Breast epithelium (tissue), 4 donors: ENCODE data around the gene WWOX. TPM values are rescaled to one million over a fixed set of nuclear protein-coding genes. Genes with fewer than 3 reads are reported as not detected.

ENCODE experiments used
- DNase-seq, 2 donors: peaks; one replicate each; pipeline ENCODE4 v3.0.0-alpha.2; 2019; ENCODE audit warnings: low spot score in 2 of 2
- H3K27ac ChIP-seq, 2 donors: fragments of 200-600 bp; sonication (generic) in 1 of 2; one replicate each; pipeline ENCODE4 v1.5.1; 2016 to 2019; ENCODE audit warnings: mild to moderate bottlenecking in 1 of 2
- H3K27me3 ChIP-seq, 2 donors: fragments of 200-600 bp; sonication (generic) in 1 of 2; one replicate each; pipeline versions ENCODE4 v1.5.1 to v1.6.0; 2017 to 2019; ENCODE audit warnings: control low read depth in 1 of 2, mild to moderate bottlenecking in 1 of 2
- H3K36me3 ChIP-seq: fragments of 200-600 bp; one replicate; pipeline ENCODE4 v1.5.1; 2019
- H3K4me1 ChIP-seq, 2 donors: fragments of 200-600 bp; sonication (generic); one replicate each; pipeline ENCODE4 v1.5.1; 2016 to 2019; ENCODE audit warnings: control low read depth in 1 of 2
- H3K4me3 ChIP-seq, 3 donors: fragments of 200-600 bp; sonication (generic); 1 replicate in 2 of 3; 2 replicates in 1 of 3; pipeline ENCODE4 v1.5.1; 2016 to 2019; ENCODE audit warnings: mild to moderate bottlenecking in 3 of 3, moderate library complexity in 2 of 3
- H3K9me3 ChIP-seq, 2 donors: fragments of 200-600 bp; sonication (generic) in 1 of 2; one replicate each; pipeline ENCODE4 v1.5.1; 2016 to 2019; ENCODE audit warnings: control low read depth in 1 of 2
- CTCF ChIP-seq, 3 donors: fragments of 450-650 bp; IDR thresholded peaks; one replicate each; pipeline ENCODE4 v1.5.1; 2016 to 2017; ENCODE audit warnings: antibody characterized with exemption in 3 of 3, mild to moderate bottlenecking in 3 of 3, moderate library complexity in 3 of 3
- POLR2A ChIP-seq: fragments of 450-650 bp; IDR thresholded peaks from one replicate; pipeline ENCODE4 v1.6.1; 2016; ENCODE audit warnings: antibody characterized with exemption, mild to moderate bottlenecking, moderate library complexity
- POLR2AphosphoS5 ChIP-seq, 3 donors: sonication (generic); formaldehyde crosslinking; IDR thresholded peaks; one replicate each; pipeline ENCODE4 v1.6.1; 2017; ENCODE audit warnings: antibody characterized with exemption in 3 of 3
- intact Hi-C: fragments of 100-400 bp; cut with DNase I; formaldehyde crosslinking; loops from one replicate; pipeline ENCODE4 v1.15.1; 2023; ENCODE audit warnings: low total_unique reads
- total RNA-seq, 3 donors: library from RNA; depleted of rRNA; stranded (reverse); fragments of >200 nt; gene quantifications; one replicate each; pipeline ENCODE4 v1.1.0, GENCODE V29; 2016

WWOX gene
- total RNA-seq, 3 donors from 2014 or later, result 42.9 to 73.6 (median 43.4) TPM

GRCh38 chr16:78170494-78170933, 71.1 kb downstream of the WWOX start:
- TF ChIP-seq CTCF (IDR thresholded peaks at IDR 0.05), result no peak
- TF ChIP-seq POLR2AphosphoS5 (IDR thresholded peaks at IDR 0.05), result no peak
- no peak for TF ChIP-seq POLR2A
- Histone ChIP-seq H3K4me3 (no peak overlapping the region), H3K27ac (no peak overlapping the region), H3K4me1 (peaks cover 0 to 4% of the 10 kb centered on the region in 2 donors), H3K27me3 (no peaks in the 10 kb centered on the region), H3K36me3 (no peaks in the 10 kb centered on the region), H3K9me3 (no peaks in the 10 kb centered on the region)
- DNase-seq, result no peak
- intact Hi-C loops, result loop anchor here (5.0 kb wide), 1 partner anchor 1692 kb away; no protein-coding TSS in a partner anchor

- TF ChIP-seq POLR2AphosphoS5 (IDR thresholded peaks at IDR 0.05) (no peak), CTCF (IDR thresholded peaks at IDR 0.05) (no peak), POLR2A (no peak)
- DNase-seq, result no peak
- intact Hi-C loops, result no loop called here
- H3K4me3 ChIP-seq, result no peak overlapping the region
- peaks cover 0 to 4% of the 10 kb centered on the region in 2 donors for H3K4me1 ChIP-seq
- H3K27me3 ChIP-seq, result no peaks in the 10 kb centered on the region
- H3K36me3 ChIP-seq, result no peaks in the 10 kb centered on the region
- H3K27ac ChIP-seq, result no peak overlapping the region
- H3K9me3 ChIP-seq, result no peaks in the 10 kb centered on the region
Observed at GRCh38 chr16:78175287-78175686, 75.8 kb downstream of the WWOX start.

- no peak for DNase-seq
- H3K27ac ChIP-seq, result no peak overlapping the region
Observed at GRCh38 chr16:78176435-78176834, 77.0 kb downstream of the WWOX start.

GRCh38 chr16:78177218-78177617, 77.8 kb downstream of the WWOX start:
- H3K4me3 ChIP-seq, result no peak overlapping the region
- TF ChIP-seq POLR2A (no peak), POLR2AphosphoS5 (IDR thresholded peaks at IDR 0.05) (no peak), CTCF (IDR thresholded peaks at IDR 0.05) (no peak)
- no peaks in the 10 kb centered on the region for H3K4me1 ChIP-seq
- no peaks in the 10 kb centered on the region for H3K27me3 ChIP-seq
- no peaks in the 10 kb centered on the region for H3K9me3 ChIP-seq
- no peak overlapping the region for H3K27ac ChIP-seq
- H3K36me3 ChIP-seq, result no peaks in the 10 kb centered on the region
- intact Hi-C loops, result no loop called here
- no peak for DNase-seq

More at GRCh38 chr16:78176435-78176834, 77.0 kb downstream of the WWOX start:
- Histone ChIP-seq H3K36me3 (no peaks in the 10 kb centered on the region), H3K4me3 (no peak overlapping the region), H3K9me3 (no peaks in the 10 kb centered on the region), H3K4me1 (no peaks in the 10 kb centered on the region), H3K27me3 (no peaks in the 10 kb centered on the region)
- intact Hi-C loops, result no loop called here
- TF ChIP-seq POLR2A, result no peak
- TF ChIP-seq POLR2AphosphoS5 (IDR thresholded peaks at IDR 0.05), result no peak
- no peak for TF ChIP-seq CTCF (IDR thresholded peaks at IDR 0.05)

GRCh38 chr16:78177987-78178386, 78.5 kb downstream of the WWOX start:
- Histone ChIP-seq H3K4me3 (no peak overlapping the region), H3K4me1 (no peaks in the 10 kb centered on the region), H3K9me3 (no peaks in the 10 kb centered on the region), H3K36me3 (no peaks in the 10 kb centered on the region), H3K27me3 (no peaks in the 10 kb centered on the region), H3K27ac (no peak overlapping the region)
- TF ChIP-seq CTCF (IDR thresholded peaks at IDR 0.05), result no peak
- no peak for TF ChIP-seq POLR2A
- TF ChIP-seq POLR2AphosphoS5 (IDR thresholded peaks at IDR 0.05), result no peak
- no peak for DNase-seq
- intact Hi-C loops, result no loop called here
